Measurements from ENCODE around the gene KCNA1. TPM values are rescaled to one million over a fixed set of nuclear protein-coding genes. Genes with fewer than 3 reads are reported as not detected.

Gene KCNA1
- total RNA-seq, 2 experiments from 2014 or later = not detected

- Mint-ChIP-seq H3K27ac (no peak overlapping the region), H3K27me3 (peaks cover 43% of the 10 kb centered on the region), H3K4me3 (no peak overlapping the region), H3K4me1 (no peaks in the 10 kb centered on the region), H3K36me3 (no peaks in the 10 kb centered on the region), H3K9me3 (ENCODE audit: low read depth) (no peaks in the 10 kb centered on the region)
- no peak for DNase-seq
- ATAC-seq = no peak
- CTCF ChIA-PET = interaction anchor here (1.4 kb wide), 1 partner anchor 74 kb away, joined by 6 read pairs; no protein-coding TSS in a partner anchor
Observed at GRCh38 chr12:4932576-4932975, 22.9 kb downstream of the KCNA1 start.

DNA sequence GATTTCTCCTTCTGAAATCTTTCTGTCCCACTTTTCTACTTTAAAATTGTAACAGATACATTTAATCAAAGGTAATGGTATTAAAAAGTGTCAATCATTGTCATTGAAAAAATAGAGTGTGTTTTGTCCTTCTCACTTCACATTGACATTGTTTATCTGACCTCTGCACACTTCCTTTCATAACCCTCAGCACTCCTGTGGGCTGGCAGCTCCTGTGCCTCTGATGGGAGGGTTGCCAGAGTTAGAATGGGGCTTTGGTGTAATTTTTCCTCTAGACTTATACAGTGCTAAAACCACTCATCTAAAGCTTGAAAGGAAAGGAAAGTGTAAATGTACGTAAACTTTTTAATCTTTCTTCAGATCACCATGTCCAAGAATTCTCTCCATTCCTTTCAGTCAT, 23.7 kb downstream of the KCNA1 start:
- DNase-seq (no peak), ATAC-seq (no peak)
- H3K36me3 Mint-ChIP-seq = no peaks in the 10 kb centered on the region
- no peak overlapping the region for H3K4me3 Mint-ChIP-seq
- H3K4me1 Mint-ChIP-seq = no peaks in the 10 kb centered on the region
- CTCF ChIA-PET = interaction anchor here (1.4 kb wide), 1 partner anchor 75 kb away, joined by 6 read pairs; no protein-coding TSS in a partner anchor
- H3K27me3 Mint-ChIP-seq = peaks cover 37% of the 10 kb centered on the region
- no peaks in the 10 kb centered on the region for H3K9me3 Mint-ChIP-seq (ENCODE audit: low read depth)
- H3K27ac Mint-ChIP-seq = no peak overlapping the region

GRCh38 chr12:4934407-4935035, 24.8 kb downstream of the KCNA1 start:
- H3K27ac Mint-ChIP-seq = no peak overlapping the region
- DNase-seq = no peak
- H3K4me3 Mint-ChIP-seq = no peak overlapping the region
- H3K9me3 Mint-ChIP-seq (ENCODE audit: low read depth) = no peaks in the 10 kb centered on the region
- CTCF ChIA-PET = interaction anchor here (1.5 kb wide), 1 partner anchor 77 kb away, joined by 5 read pairs; no protein-coding TSS in a partner anchor
- no peak for ATAC-seq
- H3K27me3 Mint-ChIP-seq = peaks cover 33% of the 10 kb centered on the region
- no peaks in the 10 kb centered on the region for H3K4me1 Mint-ChIP-seq
- no peaks in the 10 kb centered on the region for H3K36me3 Mint-ChIP-seq

DNA sequence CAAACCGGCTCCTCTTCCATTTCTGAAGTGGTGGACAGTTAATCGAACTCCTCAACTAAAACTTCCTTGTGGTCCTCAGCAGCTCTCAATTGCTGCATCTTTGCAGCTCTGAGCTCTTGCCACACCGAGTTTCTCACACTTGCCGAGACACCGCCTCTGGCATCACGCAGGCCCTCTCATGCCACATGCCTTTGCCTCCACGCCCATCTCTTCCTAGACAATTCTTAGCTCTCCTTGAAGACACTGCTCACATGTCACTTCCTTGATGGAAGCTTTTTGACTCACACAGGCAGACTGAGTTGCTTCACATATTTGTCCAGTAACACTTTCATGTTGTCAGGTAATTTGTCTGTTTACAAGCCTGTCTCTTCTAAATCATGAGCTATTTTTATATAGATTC, 29.2 kb downstream of the KCNA1 start:
- peaks cover 13% of the 10 kb centered on the region for H3K27me3 Mint-ChIP-seq
- no peak overlapping the region for H3K4me3 Mint-ChIP-seq
- no peaks in the 10 kb centered on the region for H3K36me3 Mint-ChIP-seq
- no peak for ATAC-seq
- no peaks in the 10 kb centered on the region for H3K9me3 Mint-ChIP-seq (ENCODE audit: low read depth)
- CTCF ChIA-PET = no interaction called here
- no peak overlapping the region for H3K27ac Mint-ChIP-seq
- no peak for DNase-seq
- no peaks in the 10 kb centered on the region for H3K4me1 Mint-ChIP-seq

DNA sequence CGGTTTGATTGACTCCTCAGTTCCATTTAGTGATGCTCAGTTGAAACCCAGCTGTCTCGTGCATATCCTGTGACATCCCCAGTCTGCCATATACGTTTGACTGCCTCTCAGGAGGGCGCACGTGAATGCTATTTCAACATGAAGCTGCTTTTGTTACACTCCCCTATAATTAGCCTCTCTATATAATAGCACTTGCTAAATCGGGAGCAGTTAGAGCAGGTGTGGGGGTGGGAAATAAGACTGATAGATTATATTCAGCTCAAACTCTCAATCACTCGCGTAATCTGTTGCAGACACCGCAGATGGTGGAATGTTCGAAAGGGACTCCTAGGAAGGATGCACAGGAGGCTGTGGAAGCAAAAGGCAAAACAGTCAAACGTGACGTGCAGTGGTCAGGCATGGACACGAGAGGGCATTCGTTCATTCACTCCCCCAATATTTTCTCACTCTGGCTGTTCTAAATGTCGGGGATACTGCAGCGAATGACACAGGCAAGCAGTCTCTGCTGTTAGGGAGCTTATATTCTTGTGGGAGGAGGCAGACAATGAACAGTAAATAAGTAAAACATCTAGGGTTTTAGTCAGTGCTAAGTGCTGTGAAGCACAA, 29.8 kb downstream of the KCNA1 start:
- Mint-ChIP-seq H3K4me1 (no peaks in the 10 kb centered on the region), H3K27me3 (peaks cover 10% of the 10 kb centered on the region), H3K36me3 (no peaks in the 10 kb centered on the region), H3K9me3 (ENCODE audit: low read depth) (no peaks in the 10 kb centered on the region), H3K4me3 (no peak overlapping the region), H3K27ac (no peak overlapping the region)
- DNase-seq (no peak), ATAC-seq (no peak)
- CTCF ChIA-PET = no interaction called here

DNA sequence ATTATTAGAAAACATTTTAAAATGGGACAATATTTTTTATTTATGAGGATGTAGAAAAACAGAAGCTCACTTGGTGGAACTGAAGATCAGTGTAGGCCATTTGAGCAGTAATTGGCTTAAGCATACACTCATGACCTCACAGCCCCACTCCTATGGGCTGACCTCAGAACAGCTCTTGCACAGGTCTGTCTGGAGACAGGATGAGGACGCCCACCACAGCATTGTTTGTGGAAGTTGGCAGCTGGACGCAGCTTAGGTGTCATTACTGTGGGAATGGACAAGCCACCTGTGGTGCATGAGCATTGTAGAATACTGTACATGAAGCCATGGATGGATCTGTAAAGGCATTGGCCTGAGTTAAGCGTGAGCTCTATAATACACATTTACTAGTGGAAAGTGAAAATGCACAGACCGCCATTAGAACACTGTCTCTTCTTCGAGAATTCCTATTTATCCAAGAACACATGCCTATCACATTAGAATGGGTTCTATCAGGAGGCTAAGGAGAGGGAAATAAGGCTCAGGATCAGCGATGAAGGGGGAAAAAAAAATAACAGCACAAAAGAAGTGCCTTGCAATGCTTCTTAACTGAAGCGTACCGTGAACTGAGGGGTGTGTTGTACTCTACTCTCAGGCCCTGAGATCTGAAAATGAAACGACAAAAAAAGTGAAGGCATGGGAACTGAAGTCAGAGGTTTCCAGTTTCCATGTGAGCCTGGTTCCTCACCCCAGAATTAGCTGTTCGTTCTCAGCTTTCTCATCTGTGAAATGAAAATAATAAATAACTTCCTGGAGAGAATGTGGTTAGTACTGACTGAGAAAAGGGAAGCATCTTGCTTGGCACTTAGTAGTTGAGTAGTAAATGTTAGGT, 33.6 kb downstream of the KCNA1 start:
- CTCF ChIA-PET = no interaction called here
- H3K9me3 Mint-ChIP-seq (ENCODE audit: low read depth) = no peaks in the 10 kb centered on the region

DNA sequence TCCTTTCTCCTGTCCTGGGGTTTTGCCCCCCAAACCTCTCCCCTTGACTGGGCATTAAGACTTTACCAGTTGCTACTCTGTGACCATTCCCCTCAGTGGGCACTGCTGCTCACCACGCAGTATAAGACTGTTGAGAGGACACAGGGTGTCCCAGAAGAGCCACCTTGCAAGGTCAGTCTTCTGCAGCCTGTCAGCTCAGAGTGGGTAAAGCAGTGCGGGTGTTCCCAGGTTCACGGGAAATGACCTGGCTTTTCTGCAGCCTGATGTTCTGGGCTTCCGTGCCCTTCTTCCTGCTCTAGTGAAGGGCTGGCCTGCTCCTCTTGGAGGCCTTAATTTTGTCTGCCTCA, 34.2 kb downstream of the KCNA1 start:
- CTCF ChIA-PET = no interaction called here
- no peak overlapping the region for H3K4me3 Mint-ChIP-seq
- ATAC-seq (no peak), DNase-seq (no peak)
- H3K27ac Mint-ChIP-seq = no peak overlapping the region
- no peaks in the 10 kb centered on the region for H3K36me3 Mint-ChIP-seq
- no peaks in the 10 kb centered on the region for H3K4me1 Mint-ChIP-seq
- H3K9me3 Mint-ChIP-seq (ENCODE audit: low read depth) = no peaks in the 10 kb centered on the region
- no peaks in the 10 kb centered on the region for H3K27me3 Mint-ChIP-seq

More for the DNA sequence above, 33.6 kb downstream of the KCNA1 start:
- Mint-ChIP-seq H3K36me3 (no peaks in the 10 kb centered on the region), H3K4me3 (no peak overlapping the region), H3K4me1 (no peaks in the 10 kb centered on the region), H3K27me3 (no peaks in the 10 kb centered on the region), H3K27ac (no peak overlapping the region)
- no peak for ATAC-seq
- no peak for DNase-seq

DNA sequence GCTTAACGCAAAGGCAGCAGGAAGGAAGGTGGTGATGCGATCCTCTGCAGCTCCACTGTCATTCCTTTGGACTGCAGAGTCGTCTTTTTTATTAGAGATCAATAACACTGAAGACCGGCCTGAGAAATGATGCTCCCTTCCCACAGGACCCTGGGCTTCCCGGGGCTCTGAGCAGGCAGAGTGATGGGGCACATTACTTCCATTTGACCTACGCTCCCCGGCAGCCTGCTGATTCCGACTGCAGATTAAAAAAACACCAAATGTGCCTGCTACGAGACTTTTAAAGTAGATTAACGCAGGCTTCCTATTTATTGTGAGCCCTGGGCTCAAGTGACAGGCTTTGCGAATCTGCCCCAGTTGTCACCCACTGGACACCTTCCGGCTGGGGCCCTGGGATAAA, 37.5 kb downstream of the KCNA1 start:
- ATAC-seq (no peak), DNase-seq (no peak)
- Mint-ChIP-seq H3K27me3 (peaks cover 17% of the 10 kb centered on the region), H3K36me3 (no peaks in the 10 kb centered on the region), H3K9me3 (ENCODE audit: low read depth) (no peaks in the 10 kb centered on the region), H3K4me3 (no peak overlapping the region), H3K27ac (no peak overlapping the region), H3K4me1 (no peaks in the 10 kb centered on the region)
- CTCF ChIA-PET = no interaction called here

DNA sequence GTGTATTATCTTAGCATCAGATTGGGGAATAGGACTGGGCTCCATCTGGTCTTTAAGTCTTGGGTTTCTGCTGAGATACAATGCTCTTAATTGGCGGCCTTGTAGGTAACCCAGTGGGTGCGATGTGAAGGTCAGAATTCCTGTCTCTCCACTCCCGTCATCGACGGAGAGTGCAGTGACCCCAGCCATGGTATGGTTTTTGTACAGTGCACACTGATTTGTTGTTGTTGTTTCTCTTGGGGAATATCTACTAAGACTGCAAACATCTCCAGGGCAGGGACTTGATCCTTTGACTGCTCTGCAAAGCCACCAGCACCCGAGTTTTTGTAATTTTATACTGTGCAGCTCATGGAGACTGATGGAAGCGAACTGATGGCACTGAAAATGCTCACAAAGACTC, 41.4 kb downstream of the KCNA1 start:
- Mint-ChIP-seq H3K27me3 (peaks cover 43% of the 10 kb centered on the region), H3K36me3 (no peaks in the 10 kb centered on the region), H3K4me3 (no peak overlapping the region), H3K4me1 (no peaks in the 10 kb centered on the region), H3K27ac (no peak overlapping the region), H3K9me3 (ENCODE audit: low read depth) (no peaks in the 10 kb centered on the region)
- ATAC-seq (no peak), DNase-seq (no peak)
- CTCF ChIA-PET = interaction anchor here (1.1 kb wide), 1 partner anchor 93 kb away, joined by 3 read pairs; no protein-coding TSS in a partner anchor

DNA sequence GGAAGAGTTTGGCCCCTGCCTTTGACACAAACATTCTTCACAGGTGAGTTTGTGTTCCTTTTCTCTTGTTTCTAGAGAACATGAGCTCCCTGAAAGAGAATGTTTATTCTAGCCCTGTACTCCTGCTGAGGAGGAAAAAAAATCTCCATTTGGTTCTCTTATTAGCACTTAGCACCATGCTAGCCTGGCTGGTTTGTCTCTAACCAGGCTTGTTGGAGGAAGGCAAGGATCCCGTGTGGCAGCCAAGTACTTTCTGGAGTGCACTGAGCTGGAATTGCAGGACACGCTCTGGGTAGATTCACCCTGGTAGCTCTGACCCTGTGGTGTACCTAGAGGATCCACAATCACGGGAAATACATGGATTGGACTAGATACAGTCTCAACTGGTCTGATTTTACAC, 41.9 kb downstream of the KCNA1 start:
- H3K9me3 Mint-ChIP-seq (ENCODE audit: low read depth) = no peaks in the 10 kb centered on the region
- no peaks in the 10 kb centered on the region for H3K36me3 Mint-ChIP-seq
- DNase-seq (no peak), ATAC-seq (no peak)
- H3K4me1 Mint-ChIP-seq = no peaks in the 10 kb centered on the region
- no peak overlapping the region for H3K4me3 Mint-ChIP-seq
- CTCF ChIA-PET = interaction anchor here (1.1 kb wide), 1 partner anchor 94 kb away, joined by 3 read pairs; no protein-coding TSS in a partner anchor
- H3K27ac Mint-ChIP-seq = no peak overlapping the region
- peaks cover 48% of the 10 kb centered on the region for H3K27me3 Mint-ChIP-seq

GRCh38 chr12:4954621-4955354, 45.1 kb downstream of the KCNA1 start:
- CTCF ChIA-PET = no interaction called here
- H3K9me3 Mint-ChIP-seq (ENCODE audit: low read depth) = no peaks in the 10 kb centered on the region
- peaks cover 59% of the 10 kb centered on the region for H3K27me3 Mint-ChIP-seq
- no peak overlapping the region for H3K27ac Mint-ChIP-seq
- H3K36me3 Mint-ChIP-seq = no peaks in the 10 kb centered on the region
- no peaks in the 10 kb centered on the region for H3K4me1 Mint-ChIP-seq
- DNase-seq = no peak
- ATAC-seq = no peak
- no peak overlapping the region for H3K4me3 Mint-ChIP-seq

DNA sequence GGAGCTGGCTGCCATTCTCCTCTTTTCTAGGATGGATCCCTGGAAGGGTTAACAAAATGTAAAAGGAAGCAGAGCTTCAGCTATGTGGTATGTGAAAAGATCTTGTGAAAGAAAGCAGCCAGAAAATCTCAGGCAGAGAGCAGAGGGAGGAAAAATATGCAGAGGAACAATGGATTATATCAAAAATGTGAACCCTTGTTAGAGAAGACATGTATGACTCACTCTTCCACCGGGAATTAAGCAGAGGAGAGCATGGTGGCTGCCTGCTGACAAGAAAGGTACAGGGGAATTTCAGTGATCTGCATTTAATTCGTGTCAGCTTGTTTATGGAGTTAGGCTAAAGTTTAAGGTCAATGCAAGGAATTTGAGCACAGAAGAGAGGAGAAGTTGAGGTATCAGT, 46.3 kb downstream of the KCNA1 start:
- H3K9me3 Mint-ChIP-seq (ENCODE audit: low read depth) = no peaks in the 10 kb centered on the region
- H3K27me3 Mint-ChIP-seq = peaks cover 53% of the 10 kb centered on the region
- no peaks in the 10 kb centered on the region for H3K36me3 Mint-ChIP-seq
- no peak for ATAC-seq
- CTCF ChIA-PET = no interaction called here
- no peak overlapping the region for H3K4me3 Mint-ChIP-seq
- DNase-seq = no peak
- H3K4me1 Mint-ChIP-seq = no peaks in the 10 kb centered on the region
- H3K27ac Mint-ChIP-seq = no peak overlapping the region

DNA sequence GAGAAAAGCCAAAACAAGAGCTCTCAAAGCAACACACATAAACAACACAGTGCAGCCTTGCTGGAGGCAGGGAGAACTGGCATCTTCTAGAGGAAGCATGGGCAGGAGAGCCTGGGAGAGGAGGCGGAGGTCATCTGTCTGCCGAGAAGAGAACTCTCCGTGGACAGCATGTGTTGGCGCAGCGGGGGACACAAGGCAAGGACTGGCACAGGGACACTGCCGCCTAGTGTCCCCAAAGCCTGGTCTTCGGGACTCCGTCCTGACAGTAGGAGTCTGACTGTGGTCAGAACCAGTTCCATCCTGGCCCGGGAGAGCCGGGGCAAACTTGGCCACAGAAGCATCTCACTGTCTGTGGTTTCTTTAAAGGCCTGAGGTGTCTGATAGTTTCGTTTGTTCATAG, 47.3 kb downstream of the KCNA1 start:
- CTCF ChIA-PET = no interaction called here
- no peaks in the 10 kb centered on the region for H3K36me3 Mint-ChIP-seq
- DNase-seq = no peak

More for the DNA sequence above, 47.3 kb downstream of the KCNA1 start:
- Mint-ChIP-seq H3K4me3 (no peak overlapping the region), H3K27ac (no peak overlapping the region), H3K4me1 (no peaks in the 10 kb centered on the region), H3K27me3 (peaks cover 55% of the 10 kb centered on the region), H3K9me3 (ENCODE audit: low read depth) (no peaks in the 10 kb centered on the region)
- no peak for ATAC-seq

All from activated CD8-positive, alpha-beta memory T cell treated with anti-CD3 and anti-CD28 coated beads, Interleukin-2, amount 10 ng/mL, durations not matched to agents 7 days and 5 days (primary cell).